Heart left ventricle (tissue), 13 donors: ENCODE measurements around the gene TSPAN32.
"Not testable (repeated sequence)": the region's sequence is repeated elsewhere in the genome, so short reads cannot be mapped to it uniquely, and the experiment has no call there.

Experiments used
- POLR2A ChIP-seq, 2 donors: fragments of 450-650 bp; IDR thresholded peaks; one replicate each; pipeline ENCODE4 v1.6.1; 2017; ENCODE audit warnings: antibody characterized with exemption in 2 of 2, mild to moderate bottlenecking in 2 of 2, moderate library complexity in 2 of 2
- TF ChIP-seq, protein P1 (sequence below), 12 donors: fragments of 200-600 bp; sonication (generic) in 4 of 12; IDR thresholded peaks; one replicate each; pipeline versions ENCODE4 v1.5.0 to v1.8.0; 2018 to 2022; ENCODE audit warnings: antibody characterized with exemption in 12 of 12, mild to moderate bottlenecking in 5 of 12
- donor health status: ischemic (EF 13 %, LVEDD 7.1; RV severe dilation, severe dysfunction).
- donor health status: DM: no; HTN: yes; CAD: no.
- donor health status: DM: no; HTN: no; CAD: no.
- donor health status: ischemic (EF 25% LVEDD 6.9; RV normal size, moderate dysfunction).
- donor health status: ischemic (EF 25% LVEDD 5.7; RV mildly dilated, moderate dysfunction).
- donor health status: ischemic (EF 35%, LVEDD 5.7; RV mildly dilated, moderate dysfunction).
- donor health status: nonischemic (EF 11% LVEDD 7.7; RV severe dilation, severe dysfunction).
- donor health status: DM: yes; HTN: yes; CAD: no.
- donor health status: PGD.
- donor health status: ischemic (EF 29% LVEDD 5.4; RV normal size, mild dysfunction).
- donor health status: nonischemic (EF 23%, LVEDD 6.1; RV moderate dilation, normal function).

DNA sequence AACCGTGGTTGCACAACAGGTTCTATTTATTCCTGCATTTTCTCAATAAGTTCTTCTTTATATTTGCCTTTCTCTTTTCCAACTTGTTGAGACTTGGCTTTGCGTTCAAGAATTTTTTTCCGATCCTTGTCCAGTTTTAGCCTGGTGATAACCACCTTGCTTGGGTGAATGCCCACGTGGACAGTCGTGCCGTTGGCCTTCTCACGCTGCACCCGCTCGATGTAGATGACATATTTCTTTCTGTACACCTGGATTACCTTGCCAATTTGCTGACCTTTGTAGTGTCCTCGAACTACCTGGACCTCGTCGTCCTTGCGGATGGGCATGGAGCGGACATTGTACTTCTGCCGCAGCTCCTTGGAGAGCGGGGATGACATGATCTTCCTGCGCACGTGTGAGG is 33.5 kb downstream of the TSPAN32 start:
- TF ChIP-seq, protein P1, sequence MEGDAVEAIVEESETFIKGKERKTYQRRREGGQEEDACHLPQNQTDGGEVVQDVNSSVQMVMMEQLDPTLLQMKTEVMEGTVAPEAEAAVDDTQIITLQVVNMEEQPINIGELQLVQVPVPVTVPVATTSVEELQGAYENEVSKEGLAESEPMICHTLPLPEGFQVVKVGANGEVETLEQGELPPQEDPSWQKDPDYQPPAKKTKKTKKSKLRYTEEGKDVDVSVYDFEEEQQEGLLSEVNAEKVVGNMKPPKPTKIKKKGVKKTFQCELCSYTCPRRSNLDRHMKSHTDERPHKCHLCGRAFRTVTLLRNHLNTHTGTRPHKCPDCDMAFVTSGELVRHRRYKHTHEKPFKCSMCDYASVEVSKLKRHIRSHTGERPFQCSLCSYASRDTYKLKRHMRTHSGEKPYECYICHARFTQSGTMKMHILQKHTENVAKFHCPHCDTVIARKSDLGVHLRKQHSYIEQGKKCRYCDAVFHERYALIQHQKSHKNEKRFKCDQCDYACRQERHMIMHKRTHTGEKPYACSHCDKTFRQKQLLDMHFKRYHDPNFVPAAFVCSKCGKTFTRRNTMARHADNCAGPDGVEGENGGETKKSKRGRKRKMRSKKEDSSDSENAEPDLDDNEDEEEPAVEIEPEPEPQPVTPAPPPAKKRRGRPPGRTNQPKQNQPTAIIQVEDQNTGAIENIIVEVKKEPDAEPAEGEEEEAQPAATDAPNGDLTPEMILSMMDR (IDR thresholded peaks at IDR 0.05), result not testable (repeated sequence)
- TF ChIP-seq POLR2A (IDR thresholded peaks at IDR 0.05), result not testable (repeated sequence)
